Left lung (tissue), 10 donors: ENCODE results near the gene LRRN2. TPM values are rescaled to one million over a fixed set of nuclear protein-coding genes. Genes with fewer than 3 reads are reported as not detected.

Experiments
- ATAC-seq: fragments of 200-7000 bp; cut with Tn5 transposase; one replicate; pipeline ENCODE4 v1.9.1; 2020; ENCODE audit warnings: moderate library complexity
- DNase-seq, 4 donors: peaks; one replicate each; pipeline ENCODE4 v3.0.0-alpha.2; 2013 to 2020
- H3K27ac ChIP-seq, 2 donors: fragments of 200-600 bp; sonication (generic) in 1 of 2; one replicate each; pipeline versions ENCODE4 v1.5.0 to v1.8.0; 2020 to 2021
- H3K27me3 ChIP-seq, 2 donors: fragments of 200-600 bp; sonication (generic) in 1 of 2; one replicate each; pipeline versions ENCODE4 v1.5.0 to v1.8.0; 2020 to 2021
- H3K36me3 ChIP-seq, 2 donors: fragments of 200-600 bp; sonication (generic) in 1 of 2; one replicate each; pipeline versions ENCODE4 v1.5.0 to v1.8.0; 2020 to 2021
- H3K4me1 ChIP-seq, 2 donors: fragments of 200-600 bp; one replicate each; pipeline ENCODE4 v1.8.0; 2021
- H3K4me3 ChIP-seq, 2 donors: fragments of 200-600 bp; sonication (generic) in 1 of 2; one replicate each; pipeline versions ENCODE4 v1.5.0 to v1.8.0; 2020 to 2021; ENCODE audit warnings: mild to moderate bottlenecking in 1 of 2
- H3K9me3 ChIP-seq, 2 donors: fragments of 200-600 bp; sonication (generic) in 1 of 2; one replicate each; pipeline versions ENCODE4 v1.5.0 to v1.8.0; 2020 to 2021
- CTCF ChIP-seq, 2 donors: fragments of 200-600 bp; sonication (generic) in 1 of 2; IDR thresholded peaks; one replicate each; pipeline versions ENCODE4 v1.5.0 to v1.8.0; 2021; ENCODE audit warnings: antibody characterized with exemption in 2 of 2
- intact Hi-C, 2 donors: fragments of 100-400 bp; cut with DNase I; formaldehyde crosslinking; loops; one replicate each; pipeline versions ENCODE4 v1.11.2 to v1.14.2; 2022
- polyA plus RNA-seq, 6 donors: library from polyadenylated mRNA; unstranded; fragments of 120-200 nt; gene quantifications; one replicate each; pipeline ENCODE4 v1.2.1, GENCODE V29; 2013; ENCODE audit not compliant: insufficient read length in 6 of 6
- total RNA-seq, 2 donors: library from RNA; stranded (reverse); fragmentation: NEBNext Ultra II Directional; extraction: Animal tissue kit (Norgen Biotek cat#: 25700); gene quantifications; one replicate each; pipeline ENCODE4 v1.2.1, GENCODE V29; 2021
- donor health status: DM: no; HTN: yes; CAD: no.
- donor health status: DM: no; HTN: no; CAD: no.

The LRRN2 gene
- total and polyA plus RNA-seq, 8 donors: 1.6 to 7.1 (median 2.0) TPM

- H3K4me3 ChIP-seq: no peak overlapping the region
- intact Hi-C loops: no loop called here
- H3K27me3 ChIP-seq: peaks cover 0 to 4% of the 10 kb centered on the region in 2 donors
- H3K4me1 ChIP-seq: peaks cover 0 to 2% of the 10 kb centered on the region in 2 donors
- DNase-seq: no peak
- no peaks in the 10 kb centered on the region for H3K36me3 ChIP-seq
- H3K9me3 ChIP-seq: no peaks in the 10 kb centered on the region
- H3K27ac ChIP-seq: no peak overlapping the region
- no peak for ATAC-seq
- no peak for TF ChIP-seq CTCF (IDR thresholded peaks at IDR 0.05)
Observed at GRCh38 chr1:204673909-204674649, 11.5 kb downstream of the LRRN2 start.

GRCh38 chr1:204673209-204673608 lies 12.3 kb downstream of the LRRN2 start:
- no peak overlapping the region for H3K4me3 ChIP-seq
- no peak for DNase-seq
- no peaks in the 10 kb centered on the region for H3K27me3 ChIP-seq
- peaks cover 0 to 2% of the 10 kb centered on the region in 2 donors for H3K4me1 ChIP-seq
- no peak for TF ChIP-seq CTCF (IDR thresholded peaks at IDR 0.05)
- ATAC-seq: no peak
- no peak overlapping the region for H3K27ac ChIP-seq
- intact Hi-C loops: no loop called here
- no peaks in the 10 kb centered on the region for H3K36me3 ChIP-seq
- no peaks in the 10 kb centered on the region for H3K9me3 ChIP-seq

GRCh38 chr1:204672482-204673121 lies 12.9 kb downstream of the LRRN2 start:
- intact Hi-C loops: no loop called here
- Histone ChIP-seq H3K36me3 (no peaks in the 10 kb centered on the region), H3K9me3 (no peaks in the 10 kb centered on the region), H3K27ac (no peak overlapping the region), H3K27me3 (no peaks in the 10 kb centered on the region), H3K4me3 (no peak overlapping the region), H3K4me1 (peaks cover 0 to 2% of the 10 kb centered on the region in 2 donors)
- DNase-seq (no peak), ATAC-seq (no peak)
- no peak for TF ChIP-seq CTCF (IDR thresholded peaks at IDR 0.05)

- no peaks in the 10 kb centered on the region for H3K36me3 ChIP-seq
- ATAC-seq (no peak), DNase-seq (no peak)
- peaks cover 0 to 2% of the 10 kb centered on the region in 2 donors for H3K4me1 ChIP-seq
- intact Hi-C loops: no loop called here
- no peak overlapping the region for H3K27ac ChIP-seq
- H3K27me3 ChIP-seq: no peaks in the 10 kb centered on the region
- no peak for TF ChIP-seq CTCF (IDR thresholded peaks at IDR 0.05)
- no peak overlapping the region for H3K4me3 ChIP-seq
- no peaks in the 10 kb centered on the region for H3K9me3 ChIP-seq
Observed at GRCh38 chr1:204672069-204672468, 13.5 kb downstream of the LRRN2 start.

GRCh38 chr1:204670152-204670927 lies 15.2 kb downstream of the LRRN2 start:
- peaks cover 0 to 2% of the 10 kb centered on the region in 2 donors for H3K4me1 ChIP-seq
- no peaks in the 10 kb centered on the region for H3K9me3 ChIP-seq
- no peak for TF ChIP-seq CTCF (IDR thresholded peaks at IDR 0.05)
- H3K4me3 ChIP-seq: no peak overlapping the region
- H3K36me3 ChIP-seq: no peaks in the 10 kb centered on the region
- ATAC-seq (peak; percentile 61), DNase-seq (no peak)
- peak overlapping the region in 1 of 2 donors; percentile 19 for H3K27ac ChIP-seq
- H3K27me3 ChIP-seq: no peaks in the 10 kb centered on the region
- intact Hi-C loops: no loop called here
